Aorta (tissue), 5 donors: ENCODE results near the gene RNF26. TPM values are rescaled to one million over a fixed set of nuclear protein-coding genes. Genes with fewer than 3 reads are reported as not detected.

Experiments used
- ATAC-seq: fragments of 200-7000 bp; cut with Tn5 transposase; one replicate; pipeline ENCODE4 v1.9.1; 2022; ENCODE audit warnings: moderate library complexity; ENCODE audit not compliant: low FRiP score
- DNase-seq, 2 donors: peaks; one replicate each; pipeline ENCODE4 v3.0.0-alpha.2; 2020
- H3K27ac ChIP-seq, 2 donors: one replicate each; pipeline ENCODE4 v1.5.1; 2013; ENCODE audit warnings: low read length in 2 of 2, mild to moderate bottlenecking in 2 of 2, moderate library complexity in 2 of 2, control low read depth in 1 of 2, inconsistent platforms in 1 of 2, low read depth in 1 of 2
- H3K27me3 ChIP-seq, 2 donors: one replicate each; pipeline ENCODE4 v1.6.1; 2013; ENCODE audit warnings: control low read depth in 1 of 2, low read length in 1 of 2, mild to moderate bottlenecking in 1 of 2, moderate library complexity in 1 of 2; ENCODE audit not compliant: insufficient read depth in 2 of 2, control insufficient read depth in 1 of 2
- H3K36me3 ChIP-seq, 2 donors: one replicate each; pipeline ENCODE4 v1.6.1; 2013; ENCODE audit warnings: control low read depth in 1 of 2, low read length in 1 of 2, mild to moderate bottlenecking in 1 of 2; ENCODE audit not compliant: insufficient read depth in 2 of 2, control insufficient read depth in 1 of 2
- H3K4me1 ChIP-seq, 2 donors: one replicate each; pipeline ENCODE4 v1.6.1; 2013; ENCODE audit warnings: low read length in 2 of 2, control low read depth in 1 of 2, mild to moderate bottlenecking in 1 of 2, moderate library complexity in 1 of 2; ENCODE audit not compliant: insufficient read depth in 2 of 2, control insufficient read depth in 1 of 2
- H3K4me3 ChIP-seq, 2 donors: one replicate each; pipeline ENCODE4 v1.5.1; 2013; ENCODE audit warnings: low read length in 2 of 2, control low read depth in 1 of 2, mild to moderate bottlenecking in 1 of 2
- H3K9me3 ChIP-seq: one replicate; pipeline ENCODE4 v1.6.1; 2013; ENCODE audit warnings: mild to moderate bottlenecking, low read length; ENCODE audit not compliant: control insufficient read depth
- WGBS, 2 donors: extraction: QIAGEN DNeasy Blood & Tissue Kit; methylation state at CpG; one replicate each; pipeline ENCODE4 v1.1.7; 2013; 5-methylcytosine and 5-hydroxymethylcytosine counted together
- intact Hi-C, 2 donors: fragments of 100-400 bp; cut with DNase I; formaldehyde crosslinking; loops; one replicate each; pipeline versions ENCODE4 v1.14.2 to v1.15.0; 2022
- polyA plus RNA-seq, 2 donors: library from polyadenylated mRNA; stranded (reverse); fragments of 200-250 nt; gene quantifications; one replicate each; pipeline ENCODE4 v1.2.3, GENCODE V29; 2013
- total RNA-seq, 2 donors: library from RNA; stranded (reverse); fragmentation: NEBNext Ultra II Directional; extraction: Animal tissue kit (Norgen Biotek cat#: 25700); gene quantifications; one replicate each; pipeline ENCODE4 v1.2.1, GENCODE V29; 2021
- donor health status: healthy with polysubstance abuse.
- donor health status: Bipolar disorder and iron deficiency.
- donor health status: DM: no; HTN: no; CAD: no.
- donor health status: DM: no; HTN: no; CAD: no.
- donor health status: DM: yes; HTN: yes; CAD: no.

The RNF26 gene
- total and polyA plus RNA-seq, 4 donors: 9.4 to 17.5 (median 16.6) TPM

GRCh38 chr11:119351232-119351631, 16.9 kb downstream of the RNF26 start:
- Histone ChIP-seq H3K36me3 (no peaks in the 10 kb centered on the region), H3K27ac (no peak overlapping the region), H3K27me3 (no peaks in the 10 kb centered on the region), H3K4me3 (no peak overlapping the region), H3K9me3 (no peaks in the 10 kb centered on the region), H3K4me1 (no peaks in the 10 kb centered on the region)
- intact Hi-C loops: no loop called here
- 60 to 100% methylated on average over 1 to 2 of the region's 2 CpGs for WGBS, 2 donors
- no peak for DNase-seq
- no peak for ATAC-seq

GRCh38 chr11:119352857-119353260, 18.5 kb downstream of the RNF26 start:
- Histone ChIP-seq H3K36me3 (no peaks in the 10 kb centered on the region), H3K4me3 (no peak overlapping the region), H3K27me3 (no peaks in the 10 kb centered on the region), H3K4me1 (no peaks in the 10 kb centered on the region), H3K9me3 (no peaks in the 10 kb centered on the region), H3K27ac (no peak overlapping the region)
- intact Hi-C loops: no loop called here
- 56 to 66% methylated on average over 4 of the region's 4 CpGs for WGBS, 2 donors
- DNase-seq (peak in 1 of 2 donors; percentile 69), ATAC-seq (peak; percentile 40)

- H3K27me3 ChIP-seq: no peaks in the 10 kb centered on the region
- 82 to 86% methylated on average over 9 of the region's 9 CpGs for WGBS, 2 donors
- H3K9me3 ChIP-seq: no peaks in the 10 kb centered on the region
- ATAC-seq (no peak), DNase-seq (no peak)
- no peak overlapping the region for H3K27ac ChIP-seq
- intact Hi-C loops: no loop called here
- H3K4me3 ChIP-seq: no peak overlapping the region
- H3K36me3 ChIP-seq: no peaks in the 10 kb centered on the region
- no peaks in the 10 kb centered on the region for H3K4me1 ChIP-seq
Observed at GRCh38 chr11:119355091-119355843, 20.9 kb downstream of the RNF26 start.

GRCh38 chr11:119356349-119357031, 22.2 kb downstream of the RNF26 start:
- intact Hi-C loops: loop anchor here (1.0 to 2.0 kb wide), 3 partner anchors 18 to 118 kb away; no protein-coding TSS in a partner anchor

DNA sequence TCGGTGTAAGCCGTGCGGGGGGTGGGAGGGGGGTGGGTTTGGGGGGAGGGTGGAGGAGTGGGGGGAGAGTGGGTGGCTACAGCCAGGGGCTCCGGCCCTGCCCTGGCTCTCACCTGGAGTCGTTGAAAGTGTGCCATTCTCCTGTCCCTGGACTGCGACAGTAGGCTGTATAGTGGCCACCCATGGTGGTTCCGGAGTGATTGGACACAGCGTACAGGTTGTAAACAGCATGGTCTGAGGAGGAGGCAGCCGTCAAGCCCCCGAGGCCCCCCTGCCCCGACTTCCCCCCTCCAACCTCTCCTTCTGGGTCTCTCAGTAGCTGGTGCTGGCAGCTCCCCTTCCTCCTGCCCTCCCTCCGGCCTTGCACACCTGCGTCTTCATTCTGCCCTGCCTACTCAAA, 22.7 kb downstream of the RNF26 start:
- WGBS, 2 donors: 46 to 67% methylated on average over 9 to 13 of the region's 13 CpGs
- Histone ChIP-seq H3K27ac (no peak overlapping the region), H3K27me3 (no peaks in the 10 kb centered on the region), H3K4me1 (no peaks in the 10 kb centered on the region), H3K9me3 (no peaks in the 10 kb centered on the region), H3K4me3 (no peak overlapping the region), H3K36me3 (no peaks in the 10 kb centered on the region)
- no peak for DNase-seq
- ATAC-seq: no peak
- intact Hi-C loops: loop anchor here in 1 of 2 donors (2.0 kb wide), 1 partner anchor 118 kb away; no protein-coding TSS in a partner anchor

More at GRCh38 chr11:119356349-119357031, 22.2 kb downstream of the RNF26 start:
- Histone ChIP-seq H3K4me1 (no peaks in the 10 kb centered on the region), H3K9me3 (no peaks in the 10 kb centered on the region), H3K27ac (no peak overlapping the region), H3K36me3 (no peaks in the 10 kb centered on the region), H3K27me3 (no peaks in the 10 kb centered on the region), H3K4me3 (peak overlapping the region in 1 of 2 donors; percentile 21)
- ATAC-seq (peak; percentile 93), DNase-seq (peak; percentile 90 to 94)
- 0 to 1% methylated on average over 49 to 54 of the region's 54 CpGs for WGBS, 2 donors

DNA sequence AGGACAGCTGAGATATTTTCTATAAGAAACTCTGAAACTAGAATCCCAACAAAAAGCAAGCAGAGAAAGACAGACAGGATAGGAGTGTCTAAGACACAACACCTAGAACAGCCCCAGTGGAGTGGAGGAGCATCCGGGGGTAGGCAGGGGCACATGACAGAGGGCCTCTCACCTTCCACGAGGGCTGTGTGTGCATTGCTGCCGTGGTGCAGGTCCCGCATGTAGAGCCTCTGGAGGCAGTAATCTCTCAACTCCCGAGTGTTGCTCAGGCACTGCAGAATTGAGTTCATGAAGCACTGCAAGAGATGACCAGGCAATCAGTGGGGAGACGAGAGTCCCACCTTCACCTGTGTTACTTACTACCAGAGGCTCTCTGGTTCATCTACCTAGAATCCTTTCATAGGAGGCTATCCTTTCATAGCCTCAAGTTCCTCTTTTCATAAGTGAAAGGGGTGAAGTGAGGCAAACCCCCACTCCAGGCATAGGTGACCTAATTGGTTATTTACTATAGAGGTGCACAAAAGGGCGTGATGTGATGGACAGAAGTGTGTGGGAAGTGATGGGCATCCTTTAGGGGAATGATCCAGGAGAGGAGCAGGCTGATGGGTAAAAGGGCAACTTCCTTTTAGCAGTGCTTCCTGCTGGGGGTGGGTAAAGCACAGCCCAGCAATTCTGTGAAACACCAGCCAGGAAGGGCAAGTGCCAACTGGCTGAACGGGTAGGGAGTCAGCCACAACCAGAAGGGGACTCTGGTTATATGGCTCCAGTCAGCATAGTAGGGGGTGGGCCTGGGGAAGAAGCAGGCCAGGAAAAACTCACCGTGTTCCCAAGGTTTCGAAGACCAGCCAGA, 25.3 kb downstream of the RNF26 start:
- Histone ChIP-seq H3K9me3 (no peaks in the 10 kb centered on the region), H3K27me3 (no peaks in the 10 kb centered on the region), H3K4me3 (no peak overlapping the region), H3K4me1 (no peaks in the 10 kb centered on the region), H3K27ac (no peak overlapping the region), H3K36me3 (no peaks in the 10 kb centered on the region)
- intact Hi-C loops: loop anchor here in 1 of 2 donors (2.0 kb wide), 1 partner anchor 13 kb away; no protein-coding TSS in a partner anchor
- ATAC-seq (no peak), DNase-seq (peak in 1 of 2 donors; percentile 40)
- WGBS, 2 donors: 88 to 90% methylated on average over 10 of the region's 10 CpGs

GRCh38 chr11:119361056-119361787, 26.9 kb downstream of the RNF26 start:
- Histone ChIP-seq H3K9me3 (no peaks in the 10 kb centered on the region), H3K27ac (no peak overlapping the region), H3K36me3 (no peaks in the 10 kb centered on the region), H3K27me3 (no peaks in the 10 kb centered on the region), H3K4me1 (no peaks in the 10 kb centered on the region), H3K4me3 (no peak overlapping the region)
- intact Hi-C loops: no loop called here
- 44 to 45% methylated on average over 8 of the region's 8 CpGs for WGBS, 2 donors
- peak; percentile 47 for ATAC-seq
- DNase-seq: peak; percentile 72 to 88
